Liver (tissue), 9 donors: ENCODE results near the gene NPIPA1. TPM values are rescaled to one million over a fixed set of nuclear protein-coding genes. Genes with fewer than 3 reads are reported as not detected.
"Not testable (repeated sequence)": the region's sequence is repeated elsewhere in the genome, so short reads cannot be mapped to it uniquely, and the experiment has no call there.

Experiments
- DNase-seq: peaks from one replicate; pipeline ENCODE4 v3.0.0-alpha.2; 2017; ENCODE audit warnings: low spot score
- H3K27ac ChIP-seq, 2 donors: one replicate each; pipeline ENCODE4 v1.7.0; 2013; ENCODE audit warnings: inconsistent platforms in 2 of 2, low read length in 2 of 2, control low read depth in 1 of 2, low read depth in 1 of 2, mild to moderate bottlenecking in 1 of 2
- H3K27me3 ChIP-seq, 4 donors: one replicate each; pipeline versions ENCODE4 v1.6.1 to v1.7.0; 2013; ENCODE audit warnings: low read length in 3 of 4, inconsistent platforms in 1 of 4, mild to moderate bottlenecking in 1 of 4, moderate library complexity in 1 of 4; ENCODE audit not compliant: control insufficient read depth in 4 of 4, insufficient read depth in 4 of 4
- H3K36me3 ChIP-seq, 4 donors: one replicate each; pipeline versions ENCODE4 v1.6.1 to v1.7.0; 2013; ENCODE audit warnings: low read length in 3 of 4, mild to moderate bottlenecking in 3 of 4, low read depth in 1 of 4, moderate library complexity in 1 of 4; ENCODE audit not compliant: control insufficient read depth in 4 of 4, insufficient read depth in 3 of 4
- H3K4me1 ChIP-seq, 4 donors: one replicate each; pipeline versions ENCODE4 v1.6.1 to v1.7.0; 2013; ENCODE audit warnings: low read length in 3 of 4, mild to moderate bottlenecking in 3 of 4, moderate library complexity in 1 of 4; ENCODE audit not compliant: control insufficient read depth in 4 of 4, insufficient read depth in 4 of 4
- H3K4me3 ChIP-seq, 3 donors: one replicate each; pipeline versions ENCODE4 v1.6.1 to v1.7.0; 2013; ENCODE audit warnings: low read length in 3 of 3, control low read depth in 1 of 3, low read depth in 1 of 3, mild to moderate bottlenecking in 1 of 3
- H3K9ac ChIP-seq, 2 donors: one replicate each; pipeline ENCODE4 v1.7.0; 2013; ENCODE audit warnings: low read length in 2 of 2, mild to moderate bottlenecking in 2 of 2, moderate library complexity in 2 of 2, control low read depth in 1 of 2, low read depth in 1 of 2
- H3K9me3 ChIP-seq, 4 donors: one replicate each; pipeline versions ENCODE4 v1.6.1 to v1.7.0; 2013; ENCODE audit warnings: low read length in 3 of 4; ENCODE audit not compliant: control insufficient read depth in 4 of 4
- RAD21 ChIP-seq, 2 donors: IDR thresholded peaks; 2 replicates each; pipeline ENCODE4 v1.6.1; 2016; ENCODE audit warnings: antibody characterized with exemption in 2 of 2, mild to moderate bottlenecking in 2 of 2
- RXRA ChIP-seq, 2 donors: IDR thresholded peaks; 2 replicates each; pipeline ENCODE4 v1.6.1; 2017 to 2018; ENCODE audit warnings: antibody characterized with exemption in 2 of 2, mild to moderate bottlenecking in 1 of 2
- WGBS: extraction: QIAGEN DNeasy Blood & Tissue Kit; methylation state at CpG from one replicate; pipeline ENCODE4 v1.1.7; 2013; 5-methylcytosine and 5-hydroxymethylcytosine counted together
- polyA plus RNA-seq, 2 donors: library from polyadenylated mRNA; stranded (reverse) in 1 of 2; unstranded in 1 of 2; fragments of 200-250 nt in 1 of 2; fragments of >200 nt in 1 of 2; fragmentation: Nextera tagmentation in 1 of 2; extraction: Ambion mirVana in 1 of 2; gene quantifications; one replicate each; pipeline versions ENCODE4 v1.2.1 to v1.2.3, GENCODE V29; 2013 to 2015
- total RNA-seq, 2 donors: library from RNA; depleted of rRNA; stranded (reverse); fragments of >200 nt; gene quantifications; one replicate each; pipeline ENCODE4 v1.2.3, GENCODE V29; 2014
- donor health status: healthy.
- donor health status: healthy.
- donor health status: healthy.
- donor health status: healthy.
- donor health status: healthy.

Gene NPIPA1
- total RNA-seq (10 to 100 TPM; 19.8 to 43.4 TPM), polyA plus RNA-seq (10 to 100 TPM; 10.3 to 17.6 TPM)

- H3K36me3 ChIP-seq, DNase-seq, H3K9me3 ChIP-seq, H3K27me3 ChIP-seq, H3K4me3 ChIP-seq, H3K9ac ChIP-seq, H3K27ac ChIP-seq, H3K4me1 ChIP-seq: not testable (repeated sequence)
- no CpG with 5 or more reads among the region's 4 CpGs for WGBS
Observed at GRCh38 chr16:14937143-14937542, at the start of gene NPIPA1. Gene NPIPA1, plus strand, starts transcription at chr16:14937443. Its CDS starts 0 bp downstream, at chr16:14937443.

GRCh38 chr16:14892111-14892510, 45.1 kb upstream of the NPIPA1 start:
- H3K27me3 ChIP-seq, DNase-seq, H3K9me3 ChIP-seq, H3K9ac ChIP-seq, H3K4me1 ChIP-seq, H3K4me3 ChIP-seq, H3K36me3 ChIP-seq, H3K27ac ChIP-seq: not testable (repeated sequence)
- WGBS = 90% methylated on average over 4 of the region's 6 CpGs

GRCh38 chr16:14895382-14895781, 41.9 kb upstream of the NPIPA1 start:
- not testable (repeated sequence) for H3K9ac ChIP-seq, H3K27ac ChIP-seq, H3K36me3 ChIP-seq, H3K4me1 ChIP-seq, H3K27me3 ChIP-seq, H3K9me3 ChIP-seq, DNase-seq, H3K4me3 ChIP-seq
- 97% methylated on average over 10 of the region's 14 CpGs for WGBS

- 96% methylated on average over 8 of the region's 9 CpGs for WGBS
- not testable (repeated sequence) for H3K4me1 ChIP-seq, H3K9ac ChIP-seq, DNase-seq, H3K9me3 ChIP-seq, H3K36me3 ChIP-seq, H3K27ac ChIP-seq, H3K27me3 ChIP-seq, H3K4me3 ChIP-seq
Observed at GRCh38 chr16:14896023-14896422, 41.2 kb upstream of the NPIPA1 start.

GRCh38 chr16:14897006-14897664, 40.1 kb upstream of the NPIPA1 start:
- not testable (repeated sequence) for H3K36me3 ChIP-seq, DNase-seq, H3K4me3 ChIP-seq, H3K9ac ChIP-seq, H3K4me1 ChIP-seq, H3K27ac ChIP-seq, H3K9me3 ChIP-seq, H3K27me3 ChIP-seq
- TF ChIP-seq RAD21 (IDR thresholded peaks at IDR 0.05) (peak; percentile 14 to 37), RXRA (IDR thresholded peaks at IDR 0.05) (peak in 1 of 2 donors; percentile 13)
- 89% methylated on average over 2 of the region's 12 CpGs for WGBS

GRCh38 chr16:14898162-14898561, 39.1 kb upstream of the NPIPA1 start:
- WGBS = 95% methylated on average over 4 of the region's 4 CpGs

DNA sequence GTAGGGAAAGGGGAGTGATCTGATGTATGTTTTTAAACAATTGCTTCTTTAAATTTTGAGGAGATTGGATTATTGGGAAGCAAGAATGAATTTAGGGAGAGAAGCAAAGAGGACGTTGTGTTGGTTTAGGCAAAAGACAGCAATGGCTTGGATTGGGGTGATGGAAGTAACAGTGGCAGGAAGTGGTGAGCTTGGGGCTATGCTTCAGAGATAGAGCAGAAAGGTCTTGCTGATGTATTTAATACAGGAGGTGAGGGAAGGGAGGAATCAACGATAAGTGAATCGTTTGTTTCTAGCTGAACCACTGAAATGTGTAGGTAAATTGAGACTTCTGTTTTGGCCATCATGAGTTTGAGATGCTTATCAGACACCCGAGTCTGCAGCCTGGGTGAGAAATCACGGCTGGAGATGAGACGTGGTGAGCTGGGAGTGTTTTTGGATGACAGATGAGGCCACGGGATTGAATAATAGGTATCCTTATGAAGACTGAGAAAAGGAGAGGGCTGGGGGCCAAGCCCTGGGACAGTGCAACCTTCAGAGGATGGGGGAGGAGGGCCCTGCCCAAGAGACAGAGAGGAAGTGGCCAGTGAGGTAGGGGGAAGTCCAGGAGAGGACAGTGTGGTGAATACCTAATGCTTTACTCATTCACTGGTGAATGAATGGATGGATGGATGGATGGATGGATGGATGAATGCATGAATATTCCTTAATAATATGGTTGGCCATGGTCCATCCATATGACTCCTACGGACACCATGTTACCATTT, 33.9 kb upstream of the NPIPA1 start:
- H3K9me3 ChIP-seq, H3K4me1 ChIP-seq, H3K36me3 ChIP-seq, H3K27ac ChIP-seq, H3K27me3 ChIP-seq, H3K4me3 ChIP-seq, H3K9ac ChIP-seq, DNase-seq: not testable (repeated sequence)
- 83% methylated on average over 5 of the region's 8 CpGs for WGBS

More at GRCh38 chr16:14898162-14898561, 39.1 kb upstream of the NPIPA1 start:
- not testable (repeated sequence) for DNase-seq, H3K9ac ChIP-seq, H3K4me1 ChIP-seq, H3K4me3 ChIP-seq, H3K36me3 ChIP-seq, H3K9me3 ChIP-seq, H3K27me3 ChIP-seq, H3K27ac ChIP-seq

GRCh38 chr16:14909744-14910143, 27.5 kb upstream of the NPIPA1 start:
- H3K9ac ChIP-seq, DNase-seq, H3K27ac ChIP-seq, H3K4me1 ChIP-seq, H3K36me3 ChIP-seq, H3K27me3 ChIP-seq, H3K4me3 ChIP-seq, H3K9me3 ChIP-seq: not testable (repeated sequence)
- no CpG with 5 or more reads among the region's 4 CpGs for WGBS
